Tongue (tissue), 2 donors: ENCODE measurements around the gene AR. TPM values are rescaled to one million over a fixed set of nuclear protein-coding genes. Genes with fewer than 3 reads are reported as not detected.
"Not testable (repeated sequence)": the region's sequence is repeated elsewhere in the genome, so short reads cannot be mapped to it uniquely, and the experiment has no call there.

Source experiments
- DNase-seq: peaks from one replicate; pipeline ENCODE4 v3.0.0-alpha.2; 2015
- total RNA-seq: library from RNA; depleted of rRNA; stranded (reverse); fragments of >200 nt; gene quantifications from one replicate; pipeline ENCODE4 v1.2.3, GENCODE V29; 2014

The AR gene
- total RNA-seq, 1 donor from 2014 or later, result 9.3 TPM

GRCh38 chrX:67568769-67569168 lies 24.9 kb downstream of the AR start:
- DNase-seq, result no peak

GRCh38 chrX:67570839-67571238 lies 27.0 kb downstream of the AR start:
- no peak for DNase-seq

- DNase-seq, result no peak
Observed at GRCh38 chrX:67574696-67575095, 30.9 kb downstream of the AR start.

GRCh38 chrX:67582436-67582835 lies 38.6 kb downstream of the AR start:
- DNase-seq, result no peak

GRCh38 chrX:67583171-67583570 lies 39.4 kb downstream of the AR start:
- no peak for DNase-seq

GRCh38 chrX:67585401-67585800 lies 41.6 kb downstream of the AR start:
- no peak for DNase-seq

- peak; percentile 11 for DNase-seq
Observed at GRCh38 chrX:67587946-67588624, 44.3 kb downstream of the AR start.

GRCh38 chrX:67596839-67597790 lies 53.3 kb downstream of the AR start:
- no peak for DNase-seq

GRCh38 chrX:67599532-67599931 lies 55.7 kb downstream of the AR start:
- DNase-seq, result no peak

GRCh38 chrX:67601771-67602170 lies 58.0 kb downstream of the AR start:
- DNase-seq, result no peak

- peak; percentile 1 for DNase-seq
Observed at GRCh38 chrX:67604979-67605703, 61.3 kb downstream of the AR start.

GRCh38 chrX:67607466-67607865 lies 63.6 kb downstream of the AR start:
- DNase-seq, result no peak

- no peak for DNase-seq
Observed at GRCh38 chrX:67610282-67610681, 66.5 kb downstream of the AR start.

- no peak for DNase-seq
Observed at GRCh38 chrX:67612231-67612630, 68.4 kb downstream of the AR start.

- DNase-seq, result no peak
Observed at GRCh38 chrX:67613366-67613765, 69.5 kb downstream of the AR start.

- no peak for DNase-seq
Observed at GRCh38 chrX:67613996-67614395, 70.2 kb downstream of the AR start.

- no peak for DNase-seq
Observed at GRCh38 chrX:67614423-67614822, 70.6 kb downstream of the AR start.

GRCh38 chrX:67619253-67619652 lies 75.4 kb downstream of the AR start:
- DNase-seq, result no peak

GRCh38 chrX:67622053-67622585 lies 78.3 kb downstream of the AR start:
- peak; percentile 8 for DNase-seq

GRCh38 chrX:67624325-67624724 lies 80.5 kb downstream of the AR start:
- DNase-seq, result no peak

GRCh38 chrX:67635424-67635823 lies 91.6 kb downstream of the AR start:
- no peak for DNase-seq

- DNase-seq, result no peak
Observed at GRCh38 chrX:67636532-67636931, 92.7 kb downstream of the AR start.

- DNase-seq, result not testable (repeated sequence)
Observed at GRCh38 chrX:67637293-67637692, 93.5 kb downstream of the AR start.
